ENCODE data around the gene ASIC4. TPM values are rescaled to one million over a fixed set of nuclear protein-coding genes. Genes with fewer than 3 reads are reported as not detected.

ASIC4 gene
- polyA plus RNA-seq, 1 donor (not counting 4 experiments of a cell fraction or from before 2014, with no cell fraction given), result not detected

GRCh38 chr2:219527472-219527871, 13.2 kb downstream of the ASIC4 start:
- TF ChIP-seq CTCF (optimal IDR thresholded peaks at IDR 0.05 in 1 of 3, IDR thresholded peaks at IDR 0.05 in 1 of 3, conservative IDR thresholded peaks at IDR 0.05 in 1 of 3; ENCODE audit: extremely low read depth in 1 of 3, insufficient read depth in 2 of 3, low read length in 3 of 3) (no peak), EZH2 (IDR thresholded peaks at IDR 0.05; ENCODE audit: low read length) (no peak)
- Histone ChIP-seq H2AFZ (ENCODE audit: control insufficient read depth, low read length) (no peak overlapping the region), H3K4me1 (ENCODE audit: control insufficient read depth, extremely low read depth, insufficient read depth, low read length) (peaks cover 4% of the 10 kb centered on the region), H4K20me1 (ENCODE audit: control insufficient read depth, extremely low read depth, insufficient read depth, low read length) (peaks cover 3% of the 10 kb centered on the region), H3K27me3 (ENCODE audit: control insufficient read depth, extremely low read depth, insufficient read depth, low read length) (peaks cover 59% of the 10 kb centered on the region), H3K36me3 (ENCODE audit: control insufficient read depth in 2 of 2, extremely low read depth in 1 of 2, insufficient read depth in 2 of 2, low read length in 2 of 2) (no peaks in the 10 kb centered on the region), H3K9me3 (ENCODE audit: control insufficient read depth, low read depth, low read length) (no peaks in the 10 kb centered on the region), H3K79me2 (ENCODE audit: control insufficient read depth, insufficient read depth, low read length) (no peaks in the 10 kb centered on the region), H3K9ac (ENCODE audit: control insufficient read depth, extremely low read depth, insufficient read depth, low read length) (no peak overlapping the region), H3K4me2 (ENCODE audit: control insufficient read depth, extremely low read depth, insufficient read depth, low read depth, low read length) (no peak overlapping the region), H3K9me1 (ENCODE audit: control insufficient read depth, extremely low read depth, insufficient read depth, low read length) (no peaks in the 10 kb centered on the region), H3K27ac (ENCODE audit: control insufficient read depth, insufficient read depth, low read length) (no peak overlapping the region), H3K4me3 (ENCODE audit: control insufficient read depth in 2 of 3, extremely low read depth in 1 of 3, insufficient read depth in 2 of 3, low read depth in 1 of 3, low read length in 3 of 3) (no peak overlapping the region)
- no peak for DNase-seq (ENCODE audit: low read depth, low spot score)
- FAIRE-seq, result no peak
- dilution Hi-C loops (cut with MboI; ENCODE audit: extremely low pct_ligation_motif_present, low sequenced_read_pairs), result no loop called here

GRCh38 chr2:219530048-219530963, 16.0 kb downstream of the ASIC4 start:
- Histone ChIP-seq H3K4me1 (ENCODE audit: control insufficient read depth, extremely low read depth, insufficient read depth, low read length) (no peaks in the 10 kb centered on the region), H3K27ac (ENCODE audit: control insufficient read depth, insufficient read depth, low read length) (no peak overlapping the region), H2AFZ (ENCODE audit: control insufficient read depth, low read length) (no peak overlapping the region), H3K9me3 (ENCODE audit: control insufficient read depth, low read depth, low read length) (no peaks in the 10 kb centered on the region), H3K9ac (ENCODE audit: control insufficient read depth, extremely low read depth, insufficient read depth, low read length) (no peak overlapping the region), H3K4me3 (ENCODE audit: control insufficient read depth in 2 of 3, extremely low read depth in 1 of 3, insufficient read depth in 2 of 3, low read depth in 1 of 3, low read length in 3 of 3) (no peak overlapping the region), H3K4me2 (ENCODE audit: control insufficient read depth, extremely low read depth, insufficient read depth, low read depth, low read length) (peak overlapping the region; percentile 28), H4K20me1 (ENCODE audit: control insufficient read depth, extremely low read depth, insufficient read depth, low read length) (peaks cover 3% of the 10 kb centered on the region), H3K36me3 (ENCODE audit: control insufficient read depth in 2 of 2, extremely low read depth in 1 of 2, insufficient read depth in 2 of 2, low read length in 2 of 2) (no peaks in the 10 kb centered on the region), H3K79me2 (ENCODE audit: control insufficient read depth, insufficient read depth, low read length) (no peaks in the 10 kb centered on the region), H3K9me1 (ENCODE audit: control insufficient read depth, extremely low read depth, insufficient read depth, low read length) (no peaks in the 10 kb centered on the region), H3K27me3 (ENCODE audit: control insufficient read depth, extremely low read depth, insufficient read depth, low read length) (peaks cover 50% of the 10 kb centered on the region)
- dilution Hi-C loops (cut with MboI; ENCODE audit: extremely low pct_ligation_motif_present, low sequenced_read_pairs), result no loop called here
- TF ChIP-seq EZH2 (IDR thresholded peaks at IDR 0.05; ENCODE audit: low read length) (peak; percentile 18), CTCF (optimal IDR thresholded peaks at IDR 0.05 in 1 of 3, IDR thresholded peaks at IDR 0.05 in 1 of 3, conservative IDR thresholded peaks at IDR 0.05 in 1 of 3; ENCODE audit: extremely low read depth in 1 of 3, insufficient read depth in 2 of 3, low read length in 3 of 3) (peak; percentile 91 to 97 (median 93))
- DNase-seq (ENCODE audit: low read depth, low spot score) (no peak), FAIRE-seq (peak; percentile 56)
